ENCODE results near the gene FREY1. TPM values are rescaled to one million over a fixed set of nuclear protein-coding genes. Genes with fewer than 3 reads are reported as not detected.
A peak's percentile ranks its signal among the peaks of the same experiment; 100 is the strongest.

The FREY1 gene
- total RNA-seq, 1 donor: 1.8 TPM

- Histone ChIP-seq H2AFZ (ENCODE audit: low read length) (no peak overlapping the region), H3K4me3 (ENCODE audit: insufficient read depth, low read length) (no peak overlapping the region), H3K4me2 (ENCODE audit: insufficient read depth, low read length) (no peak overlapping the region), H3K27me3 (ENCODE audit: insufficient read depth, low read length) (peaks cover 26% of the 10 kb centered on the region), H4K20me1 (ENCODE audit: insufficient read depth, low read length) (peaks cover 5% of the 10 kb centered on the region), H3K9me3 (ENCODE audit: low read depth, low read length) (no peaks in the 10 kb centered on the region), H3K4me1 (ENCODE audit: insufficient read depth, low read length) (no peaks in the 10 kb centered on the region), H3K36me3 (ENCODE audit: insufficient read depth, low read length) (peaks cover 9% of the 10 kb centered on the region), H3K27ac (ENCODE audit: low read depth, low read length) (no peak overlapping the region), H3K79me2 (ENCODE audit: insufficient read depth, low read length) (no peaks in the 10 kb centered on the region)
- TF ChIP-seq CTCF (IDR thresholded peaks at IDR 0.05; ENCODE audit: extremely low read depth, low read depth, low read length): no peak
- DNase-seq (ENCODE audit: insufficient read length, low spot score, missing footprints): peak; percentile 73
These were observed 21.6 kb upstream of the FREY1 start for GRCh38 chr11:45928535-45929215.

GRCh38 chr11:45927684-45928413, 20.8 kb upstream of the FREY1 start:
- H3K4me1 ChIP-seq (ENCODE audit: insufficient read depth, low read length): no peaks in the 10 kb centered on the region
- no peak overlapping the region for H2AFZ ChIP-seq (ENCODE audit: low read length)
- H3K27ac ChIP-seq (ENCODE audit: low read depth, low read length): no peak overlapping the region
- peaks cover 33% of the 10 kb centered on the region for H3K27me3 ChIP-seq (ENCODE audit: insufficient read depth, low read length)
- H3K79me2 ChIP-seq (ENCODE audit: insufficient read depth, low read length): no peaks in the 10 kb centered on the region
- peaks cover 5% of the 10 kb centered on the region for H4K20me1 ChIP-seq (ENCODE audit: insufficient read depth, low read length)
- peaks cover under 1% of the 10 kb centered on the region for H3K36me3 ChIP-seq (ENCODE audit: insufficient read depth, low read length)
- no peak for TF ChIP-seq CTCF (IDR thresholded peaks at IDR 0.05; ENCODE audit: extremely low read depth, low read depth, low read length)
- DNase-seq (ENCODE audit: insufficient read length, low spot score, missing footprints): peak; percentile 76
- H3K4me2 ChIP-seq (ENCODE audit: insufficient read depth, low read length): no peak overlapping the region
- H3K4me3 ChIP-seq (ENCODE audit: insufficient read depth, low read length): no peak overlapping the region
- no peaks in the 10 kb centered on the region for H3K9me3 ChIP-seq (ENCODE audit: low read depth, low read length)

- Histone ChIP-seq H3K4me2 (ENCODE audit: insufficient read depth, low read length) (no peak overlapping the region), H3K9me3 (ENCODE audit: low read depth, low read length) (no peaks in the 10 kb centered on the region), H4K20me1 (ENCODE audit: insufficient read depth, low read length) (peaks cover 5% of the 10 kb centered on the region), H2AFZ (ENCODE audit: low read length) (no peak overlapping the region), H3K27ac (ENCODE audit: low read depth, low read length) (no peak overlapping the region), H3K4me3 (ENCODE audit: insufficient read depth, low read length) (no peak overlapping the region), H3K4me1 (ENCODE audit: insufficient read depth, low read length) (no peaks in the 10 kb centered on the region), H3K36me3 (ENCODE audit: insufficient read depth, low read length) (no peaks in the 10 kb centered on the region), H3K27me3 (ENCODE audit: insufficient read depth, low read length) (peaks cover 39% of the 10 kb centered on the region), H3K79me2 (ENCODE audit: insufficient read depth, low read length) (no peaks in the 10 kb centered on the region)
- peak; percentile 77 for DNase-seq (ENCODE audit: insufficient read length, low spot score, missing footprints)
- TF ChIP-seq CTCF (IDR thresholded peaks at IDR 0.05; ENCODE audit: extremely low read depth, low read depth, low read length): no peak
These were observed 20.2 kb upstream of the FREY1 start for GRCh38 chr11:45927332-45927683.

GRCh38 chr11:45926536-45927331, 19.7 kb upstream of the FREY1 start:
- H2AFZ ChIP-seq (ENCODE audit: low read length): no peak overlapping the region
- H3K4me2 ChIP-seq (ENCODE audit: insufficient read depth, low read length): no peak overlapping the region
- H3K36me3 ChIP-seq (ENCODE audit: insufficient read depth, low read length): no peaks in the 10 kb centered on the region
- no peak for TF ChIP-seq CTCF (IDR thresholded peaks at IDR 0.05; ENCODE audit: extremely low read depth, low read depth, low read length)
- H3K4me3 ChIP-seq (ENCODE audit: insufficient read depth, low read length): no peak overlapping the region
- H3K79me2 ChIP-seq (ENCODE audit: insufficient read depth, low read length): no peaks in the 10 kb centered on the region
- H4K20me1 ChIP-seq (ENCODE audit: insufficient read depth, low read length): peaks cover 3% of the 10 kb centered on the region
- H3K27me3 ChIP-seq (ENCODE audit: insufficient read depth, low read length): peaks cover 45% of the 10 kb centered on the region
- H3K9me3 ChIP-seq (ENCODE audit: low read depth, low read length): no peaks in the 10 kb centered on the region
- no peak overlapping the region for H3K27ac ChIP-seq (ENCODE audit: low read depth, low read length)
- peak; percentile 81 for DNase-seq (ENCODE audit: insufficient read length, low spot score, missing footprints)
- no peaks in the 10 kb centered on the region for H3K4me1 ChIP-seq (ENCODE audit: insufficient read depth, low read length)

All from osteoblast (primary cell).